GM18951 (cell line): ENCODE measurements around the gene CERS1.

Source experiments
- POLR2A ChIP-seq: IDR thresholded peaks from 4 replicates; pipeline ENCODE4 v1.6.1; 2011; ENCODE audit warnings: mild to moderate bottlenecking; ENCODE audit not compliant: insufficient read length, insufficient read depth; ENCODE audit errors: extremely low read depth
- in situ Hi-C: fragments of 300-500 bp; cut with MboI; formaldehyde crosslinking; loops from one replicate; pipeline ENCODE4 v1.12.0; 2022; ENCODE audit warnings: low sequenced_read_pairs, mixed read lengths, inconsistent platforms; ENCODE audit not compliant: unreplicated experiment

CERS1 gene

GRCh38 chr19:18847549-18848463 lies 48.2 kb downstream of the CERS1 start:
- in situ Hi-C loops = no loop called here
- TF ChIP-seq POLR2A = no peak

DNA sequence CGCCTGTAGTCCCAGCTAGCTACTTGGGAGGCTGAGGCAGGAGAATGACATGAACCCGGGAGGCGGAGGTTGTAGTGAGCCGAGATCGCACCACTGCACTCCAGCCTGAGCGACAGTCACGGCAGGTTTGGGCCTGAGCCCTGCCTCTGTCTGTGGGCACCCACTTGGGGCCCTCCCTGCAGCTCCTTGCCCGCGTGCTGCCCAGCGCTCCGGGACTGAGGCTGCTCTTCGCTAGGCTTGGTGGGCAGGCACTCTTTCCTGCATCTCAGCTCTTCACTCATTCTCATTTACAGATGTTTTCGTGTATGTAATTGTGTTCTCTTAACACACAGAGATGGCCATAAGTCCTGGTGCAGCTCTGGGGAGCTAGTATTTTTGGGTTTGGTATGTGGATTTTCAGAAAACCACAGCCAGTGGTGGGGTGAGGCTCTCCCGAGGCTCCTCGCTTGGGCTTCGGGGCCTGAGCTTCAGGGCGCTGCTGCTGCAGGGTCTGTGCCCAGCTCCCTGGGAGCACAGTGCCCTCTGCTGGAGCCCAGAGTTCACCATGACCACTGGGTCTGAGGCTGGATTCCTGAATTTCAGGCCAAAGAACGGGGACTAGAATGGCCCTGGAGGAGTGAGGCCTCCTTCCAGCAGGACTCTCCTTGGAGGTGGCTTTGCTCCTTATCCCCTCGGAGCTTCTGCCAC lies 49.0 kb downstream of the CERS1 start:
- in situ Hi-C loops = no loop called here
- TF ChIP-seq POLR2A = no peak

DNA sequence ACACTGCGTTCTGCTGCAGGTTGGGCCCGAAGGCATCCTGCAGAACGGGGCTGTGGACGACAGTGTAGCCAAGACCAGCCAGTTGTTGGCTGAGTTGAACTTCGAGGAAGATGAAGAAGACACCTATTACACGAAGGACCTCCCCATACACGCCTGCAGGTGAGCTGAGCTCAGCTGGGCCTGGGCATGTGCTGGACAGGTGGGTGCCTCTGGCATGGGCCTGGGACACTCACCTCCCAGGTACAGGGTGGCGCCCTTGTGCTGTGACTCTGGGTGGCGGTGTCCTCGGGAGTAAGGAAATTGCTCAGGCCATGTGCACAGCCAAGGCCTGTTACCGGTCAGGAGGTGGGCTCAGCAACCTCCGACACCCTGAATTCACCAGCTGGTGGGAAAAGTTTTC lies 50.0 kb downstream of the CERS1 start:
- TF ChIP-seq POLR2A = no peak
- in situ Hi-C loops = no loop called here

- TF ChIP-seq POLR2A = no peak
- in situ Hi-C loops = no loop called here
These were observed 51.1 kb downstream of the CERS1 start for GRCh38 chr19:18844806-18845329.

- TF ChIP-seq POLR2A = no peak
- in situ Hi-C loops = no loop called here
These were observed 52.0 kb downstream of the CERS1 start for GRCh38 chr19:18843960-18844359.

GRCh38 chr19:18842166-18842565 lies 53.8 kb downstream of the CERS1 start:
- in situ Hi-C loops = no loop called here
- no peak for TF ChIP-seq POLR2A

GRCh38 chr19:18841400-18841799 lies 54.6 kb downstream of the CERS1 start:
- TF ChIP-seq POLR2A = no peak
- in situ Hi-C loops = no loop called here

GRCh38 chr19:18840288-18841267 lies 55.4 kb downstream of the CERS1 start:
- in situ Hi-C loops = no loop called here
- no peak for TF ChIP-seq POLR2A

DNA sequence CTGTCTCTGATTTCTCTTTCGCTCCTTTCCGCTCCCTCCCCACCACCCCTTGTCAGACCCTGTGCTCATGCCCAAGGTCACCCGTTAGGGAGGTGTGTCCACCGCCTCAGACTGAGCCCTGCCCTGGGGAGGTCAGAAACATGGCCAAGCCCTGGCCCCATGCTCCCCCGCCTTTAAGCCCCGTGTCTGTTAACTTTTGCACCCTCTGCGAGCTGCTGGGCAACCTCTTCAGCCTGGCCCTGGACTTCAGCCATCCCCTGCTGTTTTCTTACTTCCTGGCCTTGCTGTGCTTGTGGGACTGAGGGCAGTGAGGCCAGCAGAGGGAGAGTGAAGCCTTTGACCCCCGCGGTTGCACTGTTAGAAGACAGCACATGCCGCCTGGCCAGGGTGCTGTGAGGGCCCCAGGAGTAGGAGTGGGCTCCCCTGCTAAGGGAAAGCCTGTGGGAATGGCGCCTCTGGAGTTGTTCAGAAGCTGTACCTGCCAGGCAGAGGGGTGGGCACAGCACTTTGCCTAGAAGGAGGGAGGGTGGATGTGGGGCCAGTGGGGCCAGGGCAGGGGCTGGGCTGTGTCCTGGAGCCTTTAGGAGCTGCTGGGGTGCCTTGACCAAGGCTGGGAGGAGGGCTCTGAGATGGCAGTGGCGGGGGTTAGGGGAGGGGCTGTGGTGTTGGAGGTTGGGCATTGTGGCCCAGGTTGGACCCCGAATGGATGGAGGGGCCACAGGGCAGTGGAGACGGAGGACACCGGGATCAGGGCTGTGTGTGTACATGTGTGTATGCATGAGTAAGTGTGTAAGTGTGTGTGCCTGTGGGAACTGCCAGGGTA lies 56.3 kb downstream of the CERS1 start:
- TF ChIP-seq POLR2A = no peak
- in situ Hi-C loops = no loop called here

DNA sequence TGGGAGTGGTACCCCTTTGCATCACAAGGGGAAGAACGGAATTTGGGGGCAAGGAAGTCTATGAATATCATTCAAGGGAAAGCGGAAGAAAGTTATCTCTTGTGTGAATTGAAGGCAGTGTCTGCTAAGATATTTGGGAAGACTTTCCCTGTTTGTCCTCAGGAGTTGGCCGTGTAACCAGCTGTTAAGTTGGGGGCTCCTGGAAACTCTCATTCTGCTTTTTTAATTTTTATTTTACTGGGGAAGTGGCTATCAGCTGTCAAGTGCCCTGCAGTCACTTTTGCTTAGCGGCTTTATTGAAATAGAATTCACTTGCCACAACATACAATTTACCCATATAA lies 61.3 kb downstream of the CERS1 start:
- in situ Hi-C loops = no loop called here
- TF ChIP-seq POLR2A = no peak

DNA sequence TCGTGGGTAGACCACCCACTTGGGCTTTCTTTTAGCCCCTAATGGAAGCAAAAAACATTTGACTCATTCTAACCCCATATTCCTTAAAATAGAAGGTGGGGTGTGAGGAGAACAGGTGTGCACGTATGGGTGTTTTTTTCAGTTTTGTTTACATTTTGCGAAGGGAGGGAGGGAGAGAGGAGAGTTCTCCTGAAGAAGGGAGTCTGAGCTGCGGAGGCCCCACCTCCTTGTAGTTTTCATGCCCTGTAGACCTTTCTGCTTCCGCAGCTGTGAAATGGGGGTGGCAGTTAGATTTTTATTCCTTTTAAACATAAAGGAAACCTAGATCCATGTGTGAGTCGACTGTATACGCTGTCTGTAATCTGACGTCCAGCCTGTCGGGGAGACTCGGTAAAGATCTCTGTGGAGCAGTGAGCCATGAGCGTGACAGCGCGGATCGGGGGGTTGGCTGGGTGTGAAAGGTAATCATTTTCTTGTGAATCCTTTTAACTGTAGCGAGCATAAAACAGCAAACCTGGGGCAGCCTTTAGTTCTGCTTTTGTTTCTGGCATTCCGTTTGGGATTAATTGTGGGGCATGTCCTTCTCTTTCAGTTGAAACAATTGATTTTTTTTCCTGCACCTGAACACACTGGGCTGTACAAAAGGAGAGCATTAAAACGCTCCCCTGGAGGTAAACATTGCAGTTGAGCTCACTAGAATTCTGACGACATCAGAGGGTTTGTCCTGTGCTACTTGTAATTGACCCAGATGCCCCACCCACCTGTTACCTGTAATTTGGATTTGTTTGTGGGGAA lies 61.9 kb downstream of the CERS1 start:
- no peak for TF ChIP-seq POLR2A

More for the DNA sequence above, 61.9 kb downstream of the CERS1 start:
- in situ Hi-C loops = no loop called here
